Ascending aorta (tissue), 2 donors: Measurements from ENCODE around the gene NCOA1. TPM values are rescaled to one million over a fixed set of nuclear protein-coding genes. Genes with fewer than 3 reads are reported as not detected.

Experiments
- DNase-seq, 2 donors: peaks; one replicate each; pipeline ENCODE4 v3.0.0-alpha.2; 2019; ENCODE audit warnings: low spot score in 2 of 2
- H3K27ac ChIP-seq, 2 donors: fragments of 200-600 bp; sonication (generic); one replicate each; pipeline ENCODE4 v1.5.1; 2016 to 2017; ENCODE audit warnings: mild to moderate bottlenecking in 1 of 2
- H3K27me3 ChIP-seq: fragments of 200-600 bp; sonication (generic); one replicate; pipeline ENCODE4 v1.5.1; 2017
- H3K36me3 ChIP-seq, 2 donors: fragments of 200-600 bp; sonication (generic); one replicate each; pipeline ENCODE4 v1.5.1; 2016
- H3K4me1 ChIP-seq, 2 donors: fragments of 200-600 bp; sonication (generic); one replicate each; pipeline ENCODE4 v1.5.1; 2016 to 2017; ENCODE audit warnings: mild to moderate bottlenecking in 1 of 2
- H3K4me3 ChIP-seq, 2 donors: fragments of 200-600 bp; sonication (generic); one replicate each; pipeline ENCODE4 v1.5.1; 2016 to 2017; ENCODE audit warnings: mild to moderate bottlenecking in 1 of 2
- H3K9me3 ChIP-seq, 2 donors: fragments of 200-600 bp; sonication (generic); one replicate each; pipeline ENCODE4 v1.5.1; 2016
- CTCF ChIP-seq, 3 experiments: fragments of 200-600 bp in 2 of 3; fragments of 450-650 bp in 1 of 3; sonication (generic) in 2 of 3; IDR thresholded peaks; one replicate each; pipeline ENCODE4 v1.5.1; 2016 to 2019; ENCODE audit warnings: antibody characterized with exemption in 3 of 3, mild to moderate bottlenecking in 1 of 3, moderate library complexity in 1 of 3
- intact Hi-C: fragments of 100-400 bp; cut with DNase I; formaldehyde crosslinking; loops from one replicate; pipeline ENCODE4 v1.15.1; 2023
- total RNA-seq: library from RNA; depleted of rRNA; stranded (reverse); fragments of >200 nt; gene quantifications from one replicate; pipeline ENCODE4 v1.1.0, GENCODE V29; 2016

Gene NCOA1
- total RNA-seq, 1 donor from 2014 or later = 19.3 TPM

- no peaks in the 10 kb centered on the region for H3K4me1 ChIP-seq
- intact Hi-C loops = no loop called here
- no peak overlapping the region for H3K27ac ChIP-seq
- no peaks in the 10 kb centered on the region for H3K27me3 ChIP-seq
- H3K9me3 ChIP-seq = no peaks in the 10 kb centered on the region
- no peak overlapping the region for H3K4me3 ChIP-seq
- TF ChIP-seq CTCF (IDR thresholded peaks at IDR 0.05) = no peak
- H3K36me3 ChIP-seq = peaks cover 11 to 29% of the 10 kb centered on the region in 2 donors
- no peak for DNase-seq
Observed at GRCh38 chr2:24744356-24744755, 253.3 kb downstream of the NCOA1 start.

DNA sequence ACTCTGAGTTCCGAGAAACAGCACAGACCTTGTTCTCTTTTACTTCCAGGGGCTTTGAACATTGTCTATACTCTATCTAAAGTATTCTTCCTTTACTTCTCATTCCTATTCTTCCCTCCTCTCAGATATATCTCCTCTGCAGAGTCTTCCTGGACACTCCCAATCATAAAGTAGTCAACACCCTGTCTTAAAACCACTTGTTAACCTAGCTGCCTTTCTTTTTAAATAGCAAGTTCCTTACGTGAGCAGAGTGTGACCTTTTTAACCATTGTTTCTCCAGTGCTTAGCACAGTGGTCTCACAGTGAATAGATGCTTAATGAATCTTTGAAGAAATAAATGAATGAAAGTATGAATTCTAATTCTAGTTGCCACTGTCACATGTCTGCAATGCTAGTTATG lies 254.8 kb downstream of the NCOA1 start:
- intact Hi-C loops = no loop called here
- no peak for TF ChIP-seq CTCF (IDR thresholded peaks at IDR 0.05)
- Histone ChIP-seq H3K4me1 (no peaks in the 10 kb centered on the region), H3K27me3 (no peaks in the 10 kb centered on the region), H3K4me3 (no peak overlapping the region), H3K36me3 (peaks cover 11 to 26% of the 10 kb centered on the region in 2 donors), H3K27ac (no peak overlapping the region), H3K9me3 (no peaks in the 10 kb centered on the region)
- no peak for DNase-seq

- H3K36me3 ChIP-seq = peaks cover 7 to 22% of the 10 kb centered on the region in 2 donors
- intact Hi-C loops = no loop called here
- H3K9me3 ChIP-seq = no peaks in the 10 kb centered on the region
- DNase-seq = no peak
- H3K4me3 ChIP-seq = no peak overlapping the region
- no peak overlapping the region for H3K27ac ChIP-seq
- TF ChIP-seq CTCF (IDR thresholded peaks at IDR 0.05) = no peak
- H3K4me1 ChIP-seq = no peaks in the 10 kb centered on the region
- no peaks in the 10 kb centered on the region for H3K27me3 ChIP-seq
Observed at GRCh38 chr2:24747299-24747698, 256.2 kb downstream of the NCOA1 start.

- H3K27me3 ChIP-seq = no peaks in the 10 kb centered on the region
- H3K36me3 ChIP-seq = peaks cover 17 to 36% of the 10 kb centered on the region in 2 donors
- H3K4me1 ChIP-seq = no peaks in the 10 kb centered on the region
- H3K27ac ChIP-seq = no peak overlapping the region
- intact Hi-C loops = no loop called here
- no peaks in the 10 kb centered on the region for H3K9me3 ChIP-seq
- TF ChIP-seq CTCF (IDR thresholded peaks at IDR 0.05) = no peak
- no peak for DNase-seq
- no peak overlapping the region for H3K4me3 ChIP-seq
Observed at GRCh38 chr2:24749069-24749691, 258.1 kb downstream of the NCOA1 start.

DNA sequence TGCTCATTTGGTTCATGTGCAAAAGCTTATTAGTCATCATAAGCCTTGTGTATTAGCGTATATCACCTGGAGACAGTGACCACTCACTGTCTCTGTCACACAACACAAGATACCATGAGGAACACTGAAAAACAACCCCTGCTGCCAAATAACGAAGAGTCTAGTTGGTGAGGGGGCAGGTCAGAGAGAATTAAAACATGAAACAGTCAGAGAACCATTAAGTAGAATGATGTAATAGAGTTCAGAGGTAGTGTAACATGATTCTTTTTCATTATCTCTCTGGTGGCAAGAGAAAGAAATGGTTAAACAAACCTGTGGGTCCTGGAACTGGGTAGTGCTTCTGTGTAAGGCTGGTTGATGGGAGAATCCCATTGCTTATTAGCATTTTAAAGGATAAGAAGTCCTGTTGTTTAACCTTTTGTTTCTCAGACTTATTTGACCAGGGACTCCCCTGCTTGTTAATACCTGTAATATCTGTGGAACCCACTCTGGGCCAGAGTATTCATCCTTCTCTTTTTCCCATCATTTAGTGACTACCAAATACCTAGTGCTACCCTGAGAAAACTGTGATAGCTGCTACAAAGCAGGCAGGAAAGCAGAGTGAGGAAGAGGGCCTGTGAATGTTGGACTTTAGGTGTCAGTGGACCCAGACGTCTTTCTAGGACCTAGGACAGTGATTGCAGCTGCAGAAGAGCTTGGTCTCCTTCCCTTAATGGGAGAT lies 264.1 kb downstream of the NCOA1 start:
- H3K4me1 ChIP-seq = no peaks in the 10 kb centered on the region
- no peak overlapping the region for H3K27ac ChIP-seq
- H3K4me3 ChIP-seq = no peak overlapping the region
- H3K9me3 ChIP-seq = no peaks in the 10 kb centered on the region
- intact Hi-C loops = no loop called here
- H3K36me3 ChIP-seq = peaks cover 35 to 67% of the 10 kb centered on the region in 2 donors
- TF ChIP-seq CTCF (IDR thresholded peaks at IDR 0.05) = no peak
- no peak for DNase-seq
- no peaks in the 10 kb centered on the region for H3K27me3 ChIP-seq
